Activated CD4-positive, alpha-beta T cell treated with anti-CD3 and anti-CD28 coated beads, Interleukin-2, amount 50 U/mL, for 4 hours (primary cell): ENCODE results near the gene CDH13.
A peak's percentile ranks its signal among the peaks of the same experiment; 100 is the strongest.

ENCODE experiments used
- DNase-seq, 2 experiments: peaks; one replicate each; pipeline ENCODE4 v3.0.0-alpha.2; 2020

CDH13 gene

DNA sequence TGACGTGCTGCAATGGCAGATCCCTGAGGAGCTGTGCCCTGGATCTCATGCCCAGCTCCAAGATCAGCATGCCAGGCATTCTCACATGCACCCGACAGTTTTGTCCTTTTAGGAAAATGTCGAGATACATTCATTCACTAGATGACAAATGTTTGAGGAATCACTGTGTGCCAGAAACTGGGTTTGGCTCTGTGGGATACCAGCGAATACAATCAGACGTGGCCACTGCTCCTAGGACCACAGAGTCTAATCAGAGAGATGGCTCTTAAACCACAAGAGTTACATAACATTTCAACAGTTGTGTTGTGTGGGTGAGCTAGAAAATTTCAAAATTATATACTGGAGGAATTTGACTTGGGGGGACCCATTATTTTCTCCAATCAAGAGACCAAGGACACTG, 579.7 kb downstream of the CDH13 start:
- no peak for DNase-seq

DNA sequence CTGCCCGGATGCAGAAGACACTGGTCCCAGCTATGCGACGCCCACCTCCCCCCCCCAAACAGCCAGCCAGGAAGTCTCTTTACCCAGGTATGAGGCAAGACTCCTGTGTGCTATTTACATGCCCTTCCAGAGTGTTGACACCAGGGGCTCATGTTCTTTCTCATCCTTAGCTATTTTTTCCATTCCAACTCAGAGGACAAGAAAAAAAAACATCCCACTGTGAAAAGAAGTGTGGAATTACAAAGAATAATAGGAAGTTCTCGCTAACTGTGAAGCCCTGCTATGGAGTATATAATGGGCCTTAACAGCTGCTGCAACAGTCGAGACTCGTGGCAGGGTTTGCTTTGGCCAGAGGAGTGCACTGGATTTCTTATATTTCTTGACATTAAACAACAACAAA, 584.9 kb downstream of the CDH13 start:
- no peak for DNase-seq

GRCh38 chr16:83212301-83212841, 585.6 kb downstream of the CDH13 start:
- DNase-seq, result no peak

- DNase-seq, result no peak
These were observed 587.9 kb downstream of the CDH13 start for GRCh38 chr16:83214671-83215070.

DNA sequence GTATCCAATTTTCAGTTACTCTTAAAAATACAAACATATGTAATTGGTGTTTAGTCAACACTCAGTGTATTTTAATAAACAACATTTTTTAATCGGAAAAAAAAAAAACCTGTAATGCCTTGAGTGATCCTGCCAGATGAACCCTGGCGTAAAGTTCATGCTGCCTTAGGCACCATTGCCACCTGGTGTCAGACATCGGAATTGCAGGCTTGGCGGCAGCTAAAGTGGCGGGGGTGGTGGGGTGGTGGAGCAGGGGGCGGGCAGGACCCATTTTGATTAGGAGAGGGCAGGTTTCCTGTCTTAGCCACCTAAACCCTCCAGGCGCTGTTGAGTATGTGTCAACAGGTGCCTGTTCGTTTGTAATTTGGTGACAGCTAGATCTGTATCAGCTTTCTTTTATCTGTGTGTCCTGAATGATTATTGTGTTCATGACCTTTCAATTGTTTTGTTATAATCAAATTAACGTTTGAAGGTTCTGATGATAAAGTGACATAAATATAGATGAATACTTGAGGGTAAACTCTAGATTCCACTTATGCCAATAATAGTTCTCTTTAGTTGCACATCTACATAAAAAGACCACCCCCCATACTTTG, 588.7 kb downstream of the CDH13 start:
- DNase-seq, result peak; percentile 5 to 21

GRCh38 chr16:83219285-83219684, 592.5 kb downstream of the CDH13 start:
- no peak for DNase-seq

- DNase-seq, result no peak
These were observed 593.3 kb downstream of the CDH13 start for GRCh38 chr16:83220066-83220465.

DNA sequence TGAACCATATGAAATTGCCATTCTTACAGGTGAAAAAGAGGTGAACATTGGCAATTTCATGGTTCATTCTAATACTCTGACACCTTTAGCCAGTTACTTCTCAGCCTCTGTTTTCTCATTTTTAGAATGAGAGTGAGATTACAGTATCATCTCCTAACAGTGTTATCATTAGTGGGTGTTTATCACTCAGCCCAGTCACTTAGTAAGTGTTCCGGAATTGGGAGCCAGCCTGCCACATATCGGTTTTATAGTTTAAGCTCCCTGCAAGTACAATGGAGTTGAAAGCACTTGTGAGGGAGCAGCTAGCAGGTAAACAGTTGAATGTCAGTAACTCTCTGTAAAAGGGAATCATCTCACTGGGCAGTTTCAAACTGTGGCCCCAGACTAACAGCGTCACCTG, 597.9 kb downstream of the CDH13 start:
- DNase-seq, result no peak

GRCh38 chr16:83227336-83227735, 600.6 kb downstream of the CDH13 start:
- DNase-seq, result no peak

- no peak for DNase-seq
These were observed 605.0 kb downstream of the CDH13 start for GRCh38 chr16:83231729-83232128.

DNA sequence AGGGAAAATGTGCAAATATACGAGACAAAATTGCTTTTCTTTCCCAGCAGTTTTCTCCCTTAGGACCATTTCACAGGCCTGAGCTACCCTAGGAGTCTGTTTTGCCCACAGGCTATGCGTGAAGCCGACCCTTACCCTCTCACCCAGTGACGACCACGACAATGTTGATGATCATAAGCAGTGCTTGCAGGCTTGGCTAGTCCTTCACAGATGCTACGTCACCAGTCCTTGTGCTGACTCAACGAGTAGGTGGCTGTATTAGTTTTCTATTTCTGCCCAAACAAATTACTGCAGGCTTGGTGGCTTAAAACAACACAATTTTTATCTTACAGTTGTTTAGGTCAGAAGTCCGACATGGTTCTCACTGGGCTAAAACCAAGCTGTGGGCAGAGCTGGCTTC, 606.4 kb downstream of the CDH13 start:
- no peak for DNase-seq

- DNase-seq, result no peak
These were observed 612.4 kb downstream of the CDH13 start for GRCh38 chr16:83238949-83239691.

DNA sequence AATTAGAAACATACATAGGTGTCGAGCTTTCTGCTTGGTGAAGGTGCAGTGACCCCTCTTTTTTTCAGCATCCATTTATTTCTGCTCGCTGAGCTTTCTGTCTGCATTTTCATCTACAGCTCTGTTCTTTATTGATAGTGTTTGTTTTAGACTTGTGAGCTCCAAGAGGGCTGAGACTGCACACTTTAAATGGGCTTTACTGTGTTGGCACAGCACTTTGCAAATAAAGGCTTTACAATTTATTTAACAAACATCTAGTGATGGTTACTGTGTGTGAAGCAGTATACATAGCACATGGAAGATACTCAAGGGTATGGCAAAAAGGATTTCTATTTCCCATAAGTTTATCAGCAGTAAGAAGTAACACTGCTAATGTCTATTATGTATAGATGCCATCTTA, 617.3 kb downstream of the CDH13 start:
- DNase-seq, result no peak

GRCh38 chr16:83245061-83245460, 618.3 kb downstream of the CDH13 start:
- no peak for DNase-seq

- DNase-seq, result no peak
These were observed 621.1 kb downstream of the CDH13 start for GRCh38 chr16:83247767-83248372.

GRCh38 chr16:83248735-83249463, 622.1 kb downstream of the CDH13 start:
- DNase-seq, result no peak

GRCh38 chr16:83253521-83253920, 626.8 kb downstream of the CDH13 start:
- DNase-seq, result no peak

- DNase-seq, result no peak
These were observed 631.7 kb downstream of the CDH13 start for GRCh38 chr16:83258366-83258928.

DNA sequence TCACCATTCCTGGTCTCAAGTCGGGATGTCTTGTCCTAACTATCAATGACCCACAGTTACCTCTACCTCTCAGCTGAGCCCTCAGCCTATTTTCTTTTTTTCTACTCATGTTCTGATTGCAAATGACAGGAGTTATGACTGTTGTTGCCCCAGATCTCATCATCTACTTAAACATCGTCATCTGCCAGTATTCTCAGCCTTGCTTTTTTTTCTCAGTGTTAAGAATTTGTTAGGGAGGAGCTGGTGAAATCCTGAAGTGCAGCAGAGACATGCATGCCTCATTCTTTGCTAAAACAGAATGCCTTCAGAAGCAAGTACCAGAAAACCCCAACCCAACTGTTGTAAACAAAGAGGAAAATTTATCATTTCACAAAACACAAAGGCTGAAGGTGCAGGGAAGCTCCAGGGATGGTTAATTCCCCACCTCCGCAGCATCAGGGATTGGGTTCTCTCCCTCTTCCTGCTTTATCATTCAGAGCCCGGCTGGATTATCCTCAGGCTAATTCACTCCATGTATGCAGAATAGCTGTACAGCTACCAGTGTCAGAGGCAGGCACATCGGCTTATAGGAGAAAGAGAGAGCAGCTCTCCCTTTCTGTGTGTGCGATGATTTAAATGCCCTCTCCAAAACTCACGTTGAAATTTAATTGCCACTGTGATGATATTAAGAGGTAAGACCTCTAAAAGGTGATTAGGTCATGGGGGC, 640.2 kb downstream of the CDH13 start:
- no peak for DNase-seq

GRCh38 chr16:83268169-83268568, 641.4 kb downstream of the CDH13 start:
- no peak for DNase-seq

- no peak for DNase-seq
These were observed 642.3 kb downstream of the CDH13 start for GRCh38 chr16:83269048-83269447.

DNA sequence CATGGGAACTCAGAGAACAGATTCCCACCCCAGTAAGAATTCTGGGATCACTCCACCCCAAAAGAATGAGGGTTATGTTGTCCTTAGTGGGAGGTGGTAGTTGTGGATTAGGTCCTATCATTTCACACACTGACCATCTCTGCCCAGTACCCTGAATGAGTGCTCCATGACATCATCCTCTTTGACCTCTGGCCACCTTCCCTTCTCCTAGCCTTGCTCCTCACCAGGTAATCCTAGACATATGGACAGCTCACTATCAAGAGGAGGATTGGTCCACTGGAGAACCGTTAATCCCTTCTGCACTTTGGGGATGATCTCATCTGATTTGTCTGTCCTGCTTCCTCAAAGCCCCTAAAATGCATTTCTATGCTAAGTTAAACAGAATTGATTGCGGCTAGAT, 642.8 kb downstream of the CDH13 start:
- DNase-seq, result no peak
